ENCODE measurements around the gene HARS1. TPM values are rescaled to one million over a fixed set of nuclear protein-coding genes. Genes with fewer than 3 reads are reported as not detected.

The HARS1 gene
- total RNA-seq, 4 donors from 2014 or later, result 44.3 to 74.0 (median 62.9) TPM

GRCh38 chr5:140632366-140633020 lies 58.7 kb downstream of the HARS1 start:
- WGBS, 2 donors, result 3% methylated on average over 20 to 23 of the region's 51 CpGs
- peaks cover 6 to 37% (median 19%) of the 10 kb centered on the region in 3 donors for H3K4me1 ChIP-seq
- peak overlapping the region; percentile 68 to 88 (median 76) for H3K27ac ChIP-seq
- no peaks in the 10 kb centered on the region for H3K36me3 ChIP-seq
- intact Hi-C loops (cut with DNase I), result loop anchor here (10.0 kb wide), 1 partner anchor 258 kb away; no protein-coding TSS in a partner anchor
- H3K9me3 ChIP-seq, result no peaks in the 10 kb centered on the region
- peak overlapping the region; percentile 48 to 70 (median 52) for H3K4me3 ChIP-seq
- DNase-seq, result no peak
- no peak for TF ChIP-seq POLR2A (IDR thresholded peaks at IDR 0.05)
- no peak for TF ChIP-seq CTCF (IDR thresholded peaks at IDR 0.05)
- no peaks in the 10 kb centered on the region for H3K27me3 ChIP-seq

- H3K36me3 ChIP-seq, result no peaks in the 10 kb centered on the region
- H3K4me1 ChIP-seq, result peaks cover 6 to 37% (median 19%) of the 10 kb centered on the region in 3 donors
- H3K9me3 ChIP-seq, result no peaks in the 10 kb centered on the region
- 6 to 44% methylated on average over 12 to 14 of the region's 36 CpGs for WGBS, 2 donors
- TF ChIP-seq POLR2A (IDR thresholded peaks at IDR 0.05) (no peak), CTCF (IDR thresholded peaks at IDR 0.05) (no peak)
- no peak for DNase-seq
- peak overlapping the region; percentile 48 to 70 (median 52) for H3K4me3 ChIP-seq
- no peaks in the 10 kb centered on the region for H3K27me3 ChIP-seq
- peak overlapping the region; percentile 68 to 88 (median 76) for H3K27ac ChIP-seq
- intact Hi-C loops (cut with DNase I), result loop anchor here (10.0 kb wide), 1 partner anchor 257 kb away; no protein-coding TSS in a partner anchor
These were observed 59.3 kb downstream of the HARS1 start for GRCh38 chr5:140631831-140632365.

- intact Hi-C loops (cut with DNase I), result loop anchor here (10.0 kb wide), 1 partner anchor 256 kb away; no protein-coding TSS in a partner anchor
- Histone ChIP-seq H3K4me3 (peak overlapping the region; percentile 1 to 70 (median 52)), H3K27ac (peak overlapping the region in 3 of 4 donors; percentile 32 to 88 (median 68)), H3K9me3 (no peaks in the 10 kb centered on the region), H3K4me1 (peaks cover 6 to 37% (median 19%) of the 10 kb centered on the region in 3 donors), H3K27me3 (no peaks in the 10 kb centered on the region), H3K36me3 (no peaks in the 10 kb centered on the region)
- no peak for DNase-seq
- WGBS, 2 donors, result 74 to 84% methylated on average over 4 of the region's 4 CpGs
- no peak for TF ChIP-seq POLR2A (IDR thresholded peaks at IDR 0.05)
- no peak for TF ChIP-seq CTCF (IDR thresholded peaks at IDR 0.05)
These were observed 60.1 kb downstream of the HARS1 start for GRCh38 chr5:140631036-140631417.

- Histone ChIP-seq H3K9me3 (no peaks in the 10 kb centered on the region), H3K27ac (peak overlapping the region in 2 of 4 donors; percentile 32 to 70), H3K36me3 (no peaks in the 10 kb centered on the region), H3K4me3 (peak overlapping the region in 2 of 4 donors; percentile 55 to 70), H3K27me3 (no peaks in the 10 kb centered on the region), H3K4me1 (peaks cover 6 to 37% (median 19%) of the 10 kb centered on the region in 3 donors)
- no peak for DNase-seq
- 15 to 44% methylated on average over 2 of the region's 2 CpGs for WGBS, 2 donors
- no peak for TF ChIP-seq POLR2A (IDR thresholded peaks at IDR 0.05)
- no peak for TF ChIP-seq CTCF (IDR thresholded peaks at IDR 0.05)
- intact Hi-C loops (cut with DNase I), result loop anchor here (10.0 kb wide), 1 partner anchor 256 kb away; no protein-coding TSS in a partner anchor
These were observed 60.7 kb downstream of the HARS1 start for GRCh38 chr5:140630292-140631035.
